GM21717 (cell line): ENCODE results near the gene PDCD1.

Experiments
- ATAC-seq: cut with Tn5 transposase; IDR thresholded peaks from one replicate; pipeline ENCODE4 v1.9.1; 2021; ENCODE audit warnings: mild to moderate bottlenecking, moderate library complexity; ENCODE audit not compliant: unreplicated experiment

PDCD1 gene

DNA sequence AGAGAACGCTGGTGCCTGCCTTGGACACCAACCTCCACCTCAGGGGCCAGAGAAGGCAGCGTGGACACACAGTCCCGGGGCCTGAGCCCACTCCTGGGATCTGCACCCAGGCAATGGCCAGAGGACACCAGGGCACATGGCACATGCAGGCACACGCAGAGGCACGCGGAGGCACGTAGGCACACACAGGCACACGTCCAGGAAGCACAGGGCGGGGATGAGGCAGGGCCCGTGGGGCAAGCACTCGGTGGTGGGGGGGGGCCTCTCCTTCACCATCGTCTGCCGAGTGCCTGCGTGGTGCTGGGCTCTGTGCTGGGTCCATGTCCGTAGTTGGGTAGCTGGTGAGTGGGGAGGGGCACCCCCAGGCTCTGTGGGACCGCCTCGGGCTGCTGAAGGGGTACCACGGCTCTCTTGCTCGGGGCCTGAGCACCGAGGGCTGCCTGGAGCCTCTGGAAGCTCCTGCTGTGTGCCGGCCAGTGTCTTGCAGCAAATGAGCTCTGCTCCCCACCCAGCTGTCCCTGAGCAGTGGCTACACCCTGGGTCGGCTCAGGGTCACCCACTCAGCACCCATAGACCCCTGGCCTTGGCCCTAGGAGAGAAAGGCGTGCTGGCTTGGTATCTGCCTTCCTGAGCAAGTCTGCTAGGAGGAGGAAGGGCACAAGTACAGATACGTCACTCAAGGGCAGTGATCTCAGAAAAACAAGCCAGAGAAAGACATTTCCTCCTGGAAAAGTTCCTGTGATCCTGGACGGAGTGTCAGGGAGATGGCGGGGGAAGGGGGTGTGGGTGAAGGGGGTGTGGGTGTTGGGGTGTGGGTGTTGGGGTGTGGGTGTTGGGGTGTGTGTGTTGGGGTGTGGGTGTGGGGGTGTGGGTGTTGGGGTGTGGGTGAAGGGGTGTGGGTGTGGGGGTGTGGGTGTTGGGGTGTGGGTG, 37.3 kb upstream of the PDCD1 start:
- no peak for ATAC-seq

DNA sequence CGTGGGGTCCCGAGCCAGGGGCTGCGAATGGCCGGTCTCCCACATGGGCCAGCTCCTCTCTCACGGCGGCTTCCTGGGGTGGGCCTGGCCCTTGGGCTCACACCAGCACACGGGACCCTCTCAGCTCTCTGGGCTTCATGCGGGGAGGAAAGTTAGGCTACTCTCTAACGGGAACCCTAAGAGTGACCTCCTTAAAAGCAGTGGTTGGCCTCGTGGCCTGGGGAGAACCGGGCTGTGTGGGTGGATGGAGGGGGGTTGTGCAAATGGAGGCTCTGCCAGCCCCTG, 36.7 kb upstream of the PDCD1 start:
- no peak for ATAC-seq

DNA sequence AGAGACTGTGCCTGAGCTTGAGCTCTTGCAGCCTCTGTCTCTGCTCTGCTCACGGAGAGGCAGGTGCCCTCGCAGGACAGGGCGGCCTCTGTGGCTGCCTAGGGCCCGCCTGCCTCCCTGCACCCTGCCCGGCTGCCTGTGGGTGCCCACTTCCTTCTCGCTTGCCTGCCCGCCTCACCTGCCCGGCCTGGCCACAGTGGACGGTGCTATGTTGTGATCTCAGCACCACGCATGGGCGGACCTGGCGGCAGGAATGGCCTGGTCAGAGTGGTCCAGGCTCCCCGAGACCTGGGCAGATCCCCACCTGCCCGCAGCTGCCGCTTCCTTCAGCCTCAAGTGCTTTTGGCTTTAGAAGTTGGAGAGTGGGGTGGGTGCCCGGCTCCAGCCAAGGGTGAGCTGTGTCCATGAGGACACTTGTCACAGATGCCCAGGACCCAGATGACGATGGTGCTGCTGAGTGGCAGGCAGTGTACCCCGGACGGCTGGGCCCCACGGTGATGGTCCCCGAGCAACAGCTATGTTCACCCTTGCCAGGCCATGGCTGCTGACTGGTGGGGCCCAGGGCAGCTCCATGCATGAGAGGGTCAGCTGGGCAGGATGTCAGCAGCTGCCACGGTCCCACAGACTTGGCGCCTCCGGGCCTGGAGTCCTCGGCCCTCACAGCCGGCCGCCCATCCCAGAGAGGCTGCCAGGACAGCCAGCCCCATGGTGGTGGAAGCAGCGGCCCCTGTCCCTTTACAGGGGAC, 36.2 kb upstream of the PDCD1 start:
- ATAC-seq = no peak

DNA sequence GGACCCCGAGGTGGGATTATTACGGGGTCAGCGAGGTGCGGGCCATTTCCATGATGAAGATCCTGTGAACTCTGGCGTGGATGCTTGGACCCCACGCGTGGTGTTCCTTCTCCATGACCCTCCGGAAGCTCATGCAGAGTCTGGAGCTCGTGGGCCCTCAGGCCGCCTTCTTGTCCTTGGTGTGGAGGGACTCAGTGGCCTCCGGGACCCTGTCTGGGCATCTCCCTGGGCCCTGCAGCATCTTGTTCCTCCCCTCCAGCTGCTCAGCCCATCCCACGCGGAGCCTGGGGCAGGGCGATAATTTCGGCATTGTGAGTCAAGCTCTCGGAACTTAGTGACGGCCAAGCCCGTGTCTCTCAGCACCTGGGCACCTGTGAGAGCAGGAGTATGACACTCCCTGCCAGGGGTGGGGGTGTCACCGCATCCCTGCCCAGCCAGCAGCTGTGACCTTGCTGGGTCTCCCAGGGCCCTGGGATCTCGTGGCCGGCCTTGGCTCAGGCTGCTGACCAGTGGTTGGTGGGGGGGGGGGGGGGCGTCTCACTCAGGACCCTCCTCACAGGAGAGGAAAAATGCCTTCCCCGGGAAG, 35.5 kb upstream of the PDCD1 start:
- no peak for ATAC-seq

GRCh38 chr2:241893265-241893664, 34.6 kb upstream of the PDCD1 start:
- no peak for ATAC-seq

- ATAC-seq = no peak
These were observed 33.8 kb upstream of the PDCD1 start for GRCh38 chr2:241892299-241893137.

DNA sequence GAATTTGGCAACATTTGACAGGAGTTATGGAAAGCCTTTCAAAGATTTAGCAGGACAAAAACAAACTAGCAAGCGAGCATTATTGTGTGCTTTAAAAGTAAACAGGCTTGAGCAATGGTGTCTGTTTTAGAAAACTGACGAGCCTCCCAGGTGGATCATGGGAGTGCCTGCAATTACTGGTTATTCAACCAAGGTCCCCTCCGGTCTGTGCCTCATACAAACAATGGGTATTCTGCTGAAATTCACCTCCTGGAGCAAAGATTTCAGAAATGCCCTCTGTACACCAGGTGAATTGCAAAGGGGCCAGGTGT, 33.2 kb upstream of the PDCD1 start:
- ATAC-seq = no peak

- no peak for ATAC-seq
These were observed 32.8 kb upstream of the PDCD1 start for GRCh38 chr2:241891315-241891987.

DNA sequence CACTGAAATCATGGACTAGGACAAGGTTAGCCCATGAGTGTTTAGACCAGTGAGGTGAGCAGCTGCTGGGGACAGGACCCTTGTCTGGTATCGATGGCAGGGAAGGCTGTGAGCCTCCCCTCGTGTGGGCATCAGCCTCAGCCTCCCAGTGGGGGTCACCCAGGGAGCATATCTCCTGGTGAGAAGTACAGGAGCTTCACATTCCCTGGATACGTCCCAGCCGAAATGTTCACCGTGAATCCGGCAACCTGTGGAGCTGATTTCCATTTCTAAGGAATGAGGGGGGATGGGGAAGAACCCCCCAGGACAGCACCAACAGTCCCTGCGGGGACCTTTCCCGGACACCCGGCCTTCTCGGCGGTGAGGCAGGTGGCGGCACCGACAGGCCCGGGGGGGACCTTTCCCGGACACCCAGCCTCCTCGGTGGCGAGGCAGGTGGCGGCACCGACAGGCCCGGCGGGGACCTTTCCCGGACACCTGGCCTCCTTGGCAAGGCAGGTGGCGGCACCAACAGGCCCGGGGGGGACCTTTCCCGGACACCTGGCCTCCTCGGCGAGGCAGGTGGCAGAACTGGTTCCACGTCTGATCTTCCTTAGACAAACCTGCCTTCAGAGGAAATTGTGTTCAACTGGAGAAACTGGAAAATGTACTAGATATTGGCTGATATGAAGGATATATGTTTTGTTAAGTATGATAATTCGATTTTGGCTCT, 32.0 kb upstream of the PDCD1 start:
- no peak for ATAC-seq

DNA sequence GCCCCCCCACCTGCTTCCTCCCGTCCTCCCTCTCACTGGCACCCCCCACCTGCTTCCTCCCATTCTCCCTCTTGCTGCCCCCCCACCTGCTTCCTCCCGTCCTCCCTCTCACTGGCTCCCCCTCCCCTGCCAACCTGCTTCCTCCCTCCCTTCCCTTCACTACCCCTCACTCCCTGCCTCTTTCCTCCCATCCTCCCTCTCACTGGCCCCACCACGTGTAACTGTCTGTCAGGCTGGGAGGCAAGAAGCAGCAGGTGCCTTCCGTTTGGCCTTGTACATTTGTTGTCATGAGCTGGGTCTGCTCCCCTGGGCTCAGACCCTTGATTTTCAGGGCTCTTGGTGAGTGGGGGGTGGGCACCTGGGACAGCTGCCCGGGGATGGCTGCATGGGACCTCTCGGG, 29.9 kb upstream of the PDCD1 start:
- no peak for ATAC-seq

GRCh38 chr2:241887806-241888522, 29.3 kb upstream of the PDCD1 start:
- no peak for ATAC-seq

DNA sequence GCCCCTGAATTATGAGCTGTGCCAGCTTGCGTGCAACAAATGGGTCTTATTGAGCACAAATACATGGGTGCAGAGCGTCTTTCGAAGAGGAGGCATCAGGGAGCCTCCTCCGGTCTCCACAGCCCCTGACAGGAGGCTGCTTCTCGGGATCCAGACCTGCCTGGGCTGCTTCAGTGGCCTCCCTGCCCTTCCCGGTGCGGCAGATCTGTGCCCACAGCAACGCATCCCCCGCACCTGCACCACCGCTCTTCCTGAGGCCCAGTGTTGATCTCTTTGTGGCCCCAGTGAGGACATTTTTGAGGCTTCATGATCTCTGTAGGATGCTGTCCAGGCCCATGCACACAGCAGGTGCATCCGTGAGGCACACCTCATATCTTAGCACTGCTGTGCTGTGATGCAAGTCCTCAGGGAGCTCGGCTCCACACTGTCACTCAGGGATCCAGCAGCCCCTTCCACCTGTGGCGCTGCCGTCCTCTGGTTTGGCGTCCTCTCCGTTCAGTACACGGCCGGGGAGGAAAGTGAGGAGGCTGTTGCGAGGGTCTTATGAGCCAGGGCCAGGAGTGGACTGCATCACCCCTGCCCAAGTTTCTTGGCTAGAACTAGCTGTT, 28.2 kb upstream of the PDCD1 start:
- no peak for ATAC-seq

DNA sequence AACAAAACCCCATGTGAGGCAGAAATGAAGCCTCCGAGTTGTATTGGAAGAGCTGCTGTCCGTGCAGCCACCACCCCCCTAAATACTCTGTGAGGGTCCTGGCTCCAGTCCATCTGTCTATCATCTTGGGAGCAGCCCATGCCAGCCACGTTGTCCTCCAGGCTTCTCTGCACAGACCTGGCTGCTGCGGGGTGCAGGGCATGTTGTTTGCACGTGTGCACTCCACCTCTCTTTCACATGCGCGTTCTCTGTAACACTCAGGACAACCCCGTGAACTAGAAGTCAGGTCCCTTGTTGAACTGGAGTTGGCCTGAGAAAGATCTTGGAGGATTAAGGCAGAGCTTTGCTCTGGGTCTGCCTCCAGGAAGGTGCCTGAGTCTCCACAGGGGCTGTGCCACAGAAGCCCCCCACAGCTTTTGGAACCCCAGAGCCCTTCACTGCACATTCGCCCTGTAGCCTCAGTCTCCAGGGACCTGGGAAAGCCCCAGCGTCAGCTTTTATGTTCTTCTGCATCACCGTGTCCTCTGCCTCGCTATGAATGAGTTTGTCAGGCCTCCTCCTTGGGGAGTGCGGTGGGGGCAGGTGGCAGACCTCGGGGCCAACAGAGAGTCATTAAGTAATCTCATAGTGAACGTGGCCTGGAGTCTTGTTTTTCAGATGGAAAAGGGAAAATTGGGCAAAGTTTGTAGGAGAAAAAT, 27.4 kb upstream of the PDCD1 start:
- ATAC-seq = no peak

DNA sequence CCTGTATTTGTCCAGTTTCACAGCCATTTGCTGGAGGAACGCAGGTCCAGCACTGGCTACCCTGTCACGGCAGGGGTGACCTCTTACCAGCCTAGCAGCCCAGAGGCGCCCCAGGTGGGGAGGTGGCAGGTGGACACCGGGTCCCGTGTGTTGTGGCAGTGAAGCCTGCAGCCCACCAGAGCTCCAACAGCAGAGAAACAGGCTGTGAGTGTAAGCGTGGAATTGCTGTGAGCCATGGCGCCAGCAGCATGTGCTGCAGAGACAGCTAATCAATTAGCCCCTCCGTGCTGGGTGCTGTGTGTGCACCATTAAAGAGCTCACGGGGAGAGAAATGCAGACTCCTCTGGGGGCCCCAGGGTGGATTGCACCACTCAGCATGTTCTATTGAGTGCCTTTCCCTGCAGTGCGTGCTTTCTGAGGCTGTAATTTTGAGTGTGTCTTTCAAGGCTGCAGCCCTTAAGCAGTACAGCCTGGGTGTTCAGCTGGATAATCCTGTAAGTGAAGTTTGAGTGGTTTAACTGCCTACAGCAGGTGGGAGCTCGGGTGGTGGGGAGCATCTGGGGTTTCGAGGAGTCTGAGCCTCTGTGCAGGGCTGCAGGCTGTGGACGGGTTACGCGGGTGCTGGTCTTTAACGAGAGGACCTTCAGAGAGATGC, 26.7 kb upstream of the PDCD1 start:
- no peak for ATAC-seq

- ATAC-seq = no peak
These were observed 26.2 kb upstream of the PDCD1 start for GRCh38 chr2:241884951-241885290.

GRCh38 chr2:241882091-241882625, 23.5 kb upstream of the PDCD1 start:
- peak; percentile 69 for ATAC-seq

GRCh38 chr2:241880311-241881073, 21.8 kb upstream of the PDCD1 start:
- no peak for ATAC-seq
